Left kidney (tissue), 8 donors: ENCODE data around the gene LYPLAL1. TPM values are rescaled to one million over a fixed set of nuclear protein-coding genes. Genes with fewer than 3 reads are reported as not detected.
A peak's percentile ranks its signal among the peaks of the same experiment; 100 is the strongest.

Experiments used
- DNase-seq: peaks from one replicate; pipeline ENCODE4 v3.0.0-alpha.2; 2013
- long read RNA-seq, 8 donors: transcript quantifications; one replicate each; lab custom pipeline, GENCODE V29; 2026
- polyA plus RNA-seq: library from polyadenylated mRNA; unstranded; fragments of 120-200 nt; gene quantifications from one replicate; pipeline ENCODE4 v1.2.1, GENCODE V29; 2013; ENCODE audit not compliant: insufficient read length

The LYPLAL1 gene
- 62.3 TPM for polyA plus RNA-seq
- long read RNA-seq, donor 1, transcript LYPLAL1-202 (5 exons, 1,898 nt) = major isoform, 15 of 27 reads
- long read RNA-seq, donor 1, transcript LYPLAL1-203 (4 exons, 1,703 nt) = minor isoform, 5 of 27 reads
- long read RNA-seq, donor 1, partial matches to known transcripts = 0 of 27 reads
- long read RNA-seq, donor 1, other reads (novel, unspliced or antisense) = 0 of 27 reads
- long read RNA-seq, donor 2, transcript LYPLAL1-202 (5 exons, 1,898 nt) = major isoform, 14 of 20 reads
- long read RNA-seq, donor 2, partial matches to known transcripts = 0 of 20 reads
- long read RNA-seq, donor 2, other reads (novel, unspliced or antisense) = 0 of 20 reads
- long read RNA-seq, donor 3, transcript LYPLAL1-202 (5 exons, 1,898 nt) = major isoform, 10 of 19 reads
- long read RNA-seq, donor 3, partial matches to known transcripts = 0 of 19 reads
- long read RNA-seq, donor 3, other reads (novel, unspliced or antisense) = 0 of 19 reads
- long read RNA-seq, donor 4, partial matches to known transcripts = 0 of 3 reads
- long read RNA-seq, donor 4, other reads (novel, unspliced or antisense) = 0 of 3 reads
- long read RNA-seq, donor 5, transcript LYPLAL1-203 (4 exons, 1,703 nt) = minor isoform, 7 of 37 reads
- long read RNA-seq, donor 5, transcript LYPLAL1-202 (5 exons, 1,898 nt) = major isoform, 20 of 37 reads
- long read RNA-seq, donor 5, partial matches to known transcripts = 0 of 37 reads
- long read RNA-seq, donor 5, other reads (novel, unspliced or antisense) = 0 of 37 reads
- long read RNA-seq, donor 6, transcript LYPLAL1-201 (5 exons, 1,819 nt) = minor isoform, 8 of 19 reads
- long read RNA-seq, donor 6, transcript LYPLAL1-202 (5 exons, 1,898 nt) = major isoform, 9 of 19 reads
- long read RNA-seq, donor 6, partial matches to known transcripts = 0 of 19 reads
- long read RNA-seq, donor 6, other reads (novel, unspliced or antisense) = 0 of 19 reads
- long read RNA-seq, donor 7, transcript LYPLAL1-202 (5 exons, 1,898 nt) = major isoform, 21 of 32 reads
- long read RNA-seq, donor 7, transcript LYPLAL1-210 (2 exons, 642 nt) = minor isoform, 6 of 32 reads
- long read RNA-seq, donor 7, partial matches to known transcripts = 0 of 32 reads
- long read RNA-seq, donor 7, other reads (novel, unspliced or antisense) = 0 of 32 reads
- long read RNA-seq, donor 8, transcript LYPLAL1-202 (5 exons, 1,898 nt) = major isoform, 12 of 16 reads
- long read RNA-seq, donor 8, partial matches to known transcripts = 0 of 16 reads
- long read RNA-seq, donor 8, other reads (novel, unspliced or antisense) = 0 of 16 reads

DNA sequence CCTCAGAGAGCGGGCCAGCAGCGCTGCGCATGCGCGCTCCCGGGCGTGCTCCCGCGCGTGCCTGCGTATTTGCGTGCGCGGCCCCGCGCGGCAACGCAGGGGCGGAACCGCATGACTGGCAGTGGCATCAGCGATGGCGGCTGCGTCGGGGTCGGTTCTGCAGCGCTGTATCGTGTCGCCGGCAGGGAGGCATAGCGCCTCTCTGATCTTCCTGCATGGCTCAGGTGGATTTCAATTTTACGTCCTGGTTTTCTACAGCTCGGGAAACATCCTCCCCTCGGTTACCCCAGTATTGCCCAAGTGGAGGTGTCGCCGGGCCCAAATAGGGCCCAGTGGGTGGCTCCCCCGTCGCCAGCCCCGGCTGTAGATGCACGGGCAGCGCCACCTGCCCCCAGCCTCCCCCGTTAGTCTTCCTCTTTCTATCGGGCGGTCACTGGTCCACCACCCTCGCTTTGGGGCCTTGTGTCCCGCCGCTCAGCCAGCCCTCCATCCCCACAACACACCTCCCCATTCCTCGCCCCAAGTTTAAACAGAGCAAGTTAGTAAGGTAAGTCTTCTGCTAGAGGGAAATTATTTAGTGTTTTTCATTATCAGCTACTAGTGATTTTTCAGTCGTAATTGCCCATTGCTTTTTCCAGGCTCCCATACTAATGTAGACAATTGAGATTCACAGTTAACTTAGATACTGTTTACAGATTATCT, at the start of gene LYPLAL1:
Gene LYPLAL1, plus strand, starts transcription at position 121 of the 702 bp plus-strand sequence. Its CDS starts 13 bp downstream, at position 134.
- peak; percentile 84 for DNase-seq

DNA sequence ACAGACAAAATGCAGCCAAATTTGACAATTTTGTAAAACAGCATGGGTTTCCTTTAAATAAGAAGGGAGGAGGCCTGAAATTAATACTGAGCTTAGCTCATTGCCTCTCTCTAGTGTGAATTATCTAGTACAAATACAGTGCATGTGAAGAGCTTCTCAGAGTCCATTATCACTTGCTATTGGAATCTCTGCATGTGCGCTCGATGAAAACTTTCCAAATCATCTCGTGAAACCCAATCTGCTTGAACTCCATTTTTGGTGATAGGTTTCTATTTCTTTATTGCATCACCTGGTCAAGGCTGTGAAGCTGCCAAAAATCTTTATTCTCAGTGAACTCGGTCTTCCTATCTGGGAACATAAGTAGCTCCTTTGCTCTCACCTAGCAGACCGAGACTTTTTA, 49.5 kb upstream of the LYPLAL1 start:
- DNase-seq = no peak

- DNase-seq = no peak
Measured at GRCh38 chr1:219125342-219125741, 48.3 kb upstream of the LYPLAL1 start.

- DNase-seq = peak; percentile 18
Measured at GRCh38 chr1:219126377-219126776, 47.3 kb upstream of the LYPLAL1 start.

- no peak for DNase-seq
Measured at GRCh38 chr1:219128957-219129356, 44.7 kb upstream of the LYPLAL1 start.

DNA sequence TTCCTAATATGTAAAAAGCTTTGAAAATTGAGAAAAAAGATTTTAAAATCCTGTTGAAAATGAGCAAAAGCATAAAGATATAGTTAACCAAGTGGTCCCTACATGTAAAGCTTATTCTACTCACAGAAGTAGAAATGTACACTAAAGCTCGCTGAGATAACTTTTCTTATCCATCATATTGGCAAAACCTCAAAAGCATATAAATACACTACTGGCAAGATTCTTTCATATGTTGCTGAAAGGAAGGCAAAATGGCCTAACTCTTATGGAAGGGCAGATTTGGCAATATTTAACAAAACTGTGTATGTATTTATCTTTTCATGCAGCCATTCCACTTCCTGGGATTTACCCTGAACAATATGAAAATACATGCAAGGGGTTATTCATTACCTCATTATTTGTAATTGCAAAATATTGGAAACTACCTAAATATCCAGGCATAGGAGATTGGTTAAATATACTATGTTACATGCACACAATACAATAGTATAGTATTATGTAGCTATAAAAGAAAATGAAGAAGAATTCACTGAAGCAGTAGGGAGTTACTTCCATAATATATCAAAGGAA, 43.2 kb upstream of the LYPLAL1 start:
- no peak for DNase-seq

DNA sequence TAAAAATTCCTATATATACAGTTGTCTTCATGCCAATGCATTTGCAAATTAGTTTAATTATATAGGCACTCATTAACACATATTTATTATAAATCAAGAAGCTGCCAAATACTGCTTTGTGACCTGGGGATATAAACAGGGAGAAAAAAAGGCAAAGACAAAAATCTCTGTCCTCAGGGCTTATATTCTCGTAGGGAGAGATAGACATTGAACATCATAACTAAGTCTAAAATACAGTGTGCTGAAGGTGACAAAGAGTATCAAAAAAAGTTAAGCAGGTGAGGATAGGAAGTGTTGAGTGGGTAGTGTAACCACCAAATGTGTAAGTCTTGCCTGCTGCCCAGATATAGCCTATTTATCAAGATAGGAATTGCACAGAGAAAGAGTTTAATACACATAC, 40.7 kb upstream of the LYPLAL1 start:
- no peak for DNase-seq

GRCh38 chr1:219138747-219139146, 34.9 kb upstream of the LYPLAL1 start:
- DNase-seq = no peak

- DNase-seq = no peak
Measured at GRCh38 chr1:219140303-219140877, 33.3 kb upstream of the LYPLAL1 start.

DNA sequence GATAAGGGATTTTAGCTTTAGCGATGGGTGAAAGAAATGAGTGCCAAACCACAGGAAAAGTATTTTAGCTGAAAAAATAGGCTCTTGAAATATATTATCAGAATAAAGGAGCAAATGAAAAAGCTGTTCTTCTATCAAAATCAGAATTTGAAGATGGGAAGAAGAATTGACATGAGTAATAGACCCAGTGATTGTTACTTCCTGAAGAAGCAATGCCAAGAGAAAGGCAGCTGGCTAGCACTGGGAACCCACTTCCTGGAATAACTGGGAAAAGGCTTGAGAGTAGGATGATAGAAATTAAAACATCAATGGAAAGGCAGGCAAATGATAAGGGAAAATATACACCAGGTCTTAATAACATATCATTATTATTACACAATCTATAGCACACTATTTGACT, 29.9 kb upstream of the LYPLAL1 start:
- DNase-seq = no peak

DNA sequence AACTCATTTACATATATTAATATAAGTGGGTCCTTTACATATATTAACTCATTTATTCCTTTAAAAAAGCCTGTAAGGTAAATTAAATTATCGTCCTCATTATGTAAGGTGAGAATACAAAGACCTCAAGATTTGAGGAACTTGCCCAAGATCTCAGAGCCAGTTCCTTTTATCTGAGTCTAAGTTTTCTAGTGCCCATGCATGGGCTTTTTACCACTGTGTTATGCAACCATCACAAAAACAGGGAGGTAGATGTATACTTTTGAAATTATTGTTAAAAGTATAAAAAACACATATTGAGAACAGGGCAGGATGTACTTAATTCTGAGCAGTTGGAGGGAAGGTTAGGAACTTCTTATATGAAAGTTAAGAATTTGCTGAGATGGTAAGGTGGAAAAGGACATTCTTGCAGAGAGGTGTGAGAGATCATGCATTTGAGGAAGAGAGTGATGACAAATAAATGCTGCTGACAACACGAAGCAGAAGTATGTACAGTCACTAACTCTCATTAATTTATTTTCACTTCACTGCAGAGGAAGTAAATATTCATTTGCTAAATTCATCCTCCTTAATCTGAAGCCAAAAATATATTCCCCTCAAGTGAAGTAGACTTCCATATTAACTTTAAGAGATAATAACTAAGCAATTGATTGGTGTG, 28.9 kb upstream of the LYPLAL1 start:
- no peak for DNase-seq

DNA sequence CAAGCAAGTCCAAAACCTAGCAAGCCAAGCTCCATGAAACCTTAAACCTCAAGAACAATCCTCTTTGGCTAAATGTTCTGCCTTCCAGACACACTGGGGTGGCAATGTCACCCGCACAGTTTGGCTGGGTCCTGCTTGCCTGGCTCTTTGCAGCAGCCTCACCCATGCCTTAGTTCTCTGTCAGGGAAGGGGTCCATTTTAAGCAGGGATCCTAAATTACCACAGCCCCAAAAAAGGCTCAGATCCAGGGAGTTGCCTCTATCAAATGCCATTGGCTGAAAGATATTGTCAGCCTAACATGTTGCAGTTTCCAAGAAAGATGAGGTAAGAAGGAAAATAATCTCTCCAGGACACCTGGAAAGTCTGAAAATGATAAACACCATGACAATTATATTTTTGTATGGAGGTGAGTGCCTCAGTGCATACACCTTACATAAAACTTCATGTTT, 26.1 kb upstream of the LYPLAL1 start:
- DNase-seq = no peak

DNA sequence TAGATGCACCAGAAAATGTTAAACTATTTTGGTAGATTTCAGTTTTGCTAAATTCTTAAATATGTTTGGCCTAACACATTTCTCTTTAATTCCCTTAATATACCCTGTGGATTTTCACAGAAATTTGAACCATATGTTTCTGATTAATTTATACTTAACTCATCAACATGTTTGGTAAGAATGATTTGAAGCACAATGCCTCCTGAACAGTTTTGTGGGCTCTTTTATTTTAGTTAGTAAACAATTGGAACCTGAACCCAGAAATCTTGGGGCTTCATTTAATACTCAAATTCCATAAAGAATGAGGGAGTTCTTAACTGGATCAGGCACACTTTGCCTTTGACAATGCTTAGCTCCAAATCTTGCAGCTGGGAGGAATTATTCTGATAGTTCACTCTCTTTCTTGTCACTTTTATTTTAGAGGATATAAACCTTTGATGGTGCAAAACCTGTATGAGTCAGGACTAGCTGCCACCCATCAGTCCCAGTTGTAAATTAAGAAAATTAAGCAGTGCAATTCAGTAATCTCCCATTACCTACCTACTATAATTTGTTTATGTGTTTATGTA, 24.6 kb upstream of the LYPLAL1 start:
- DNase-seq = no peak

GRCh38 chr1:219149953-219150352, 23.7 kb upstream of the LYPLAL1 start:
- DNase-seq = no peak

GRCh38 chr1:219150913-219151312, 22.8 kb upstream of the LYPLAL1 start:
- no peak for DNase-seq

- DNase-seq = no peak
Measured at GRCh38 chr1:219151467-219151866, 22.2 kb upstream of the LYPLAL1 start.

GRCh38 chr1:219152751-219153150, 20.9 kb upstream of the LYPLAL1 start:
- DNase-seq = no peak

DNA sequence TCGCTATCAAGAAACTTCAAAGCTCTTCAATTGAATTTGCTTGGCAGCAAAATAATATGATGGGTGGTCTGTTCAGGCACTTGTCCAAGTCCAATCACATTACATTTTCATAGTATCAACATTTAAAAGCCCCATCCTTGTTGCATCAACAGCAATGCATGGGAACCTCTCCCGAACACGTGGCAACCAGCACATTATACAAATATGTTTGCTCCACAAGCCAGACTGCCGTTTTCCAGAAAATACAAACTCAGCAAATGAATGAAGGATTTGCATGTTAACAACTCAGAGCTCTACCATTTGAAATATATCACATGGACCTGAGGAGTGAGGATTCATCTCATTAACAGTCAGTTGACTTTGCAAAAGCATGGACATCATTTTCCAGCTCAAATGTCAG, 20.0 kb upstream of the LYPLAL1 start:
- no peak for DNase-seq

- no peak for DNase-seq
Measured at GRCh38 chr1:219155135-219155534, 18.5 kb upstream of the LYPLAL1 start.
